IPS-18a (cell line): ENCODE results near the gene TAS1R1.

Experiments
- H3K27ac ChIP-seq: one replicate; pipeline ENCODE4 v1.5.1; 2013; ENCODE audit warnings: low read length
- H3K27me3 ChIP-seq: one replicate; pipeline ENCODE4 v1.6.1; 2013; ENCODE audit warnings: mild to moderate bottlenecking, low read length; ENCODE audit not compliant: control insufficient read depth, insufficient read depth
- H3K36me3 ChIP-seq: one replicate; pipeline ENCODE4 v1.6.1; 2013; ENCODE audit warnings: low read depth, low read length; ENCODE audit not compliant: control insufficient read depth
- H3K4me1 ChIP-seq: one replicate; pipeline ENCODE4 v1.6.1; 2013; ENCODE audit warnings: low read depth, low read length; ENCODE audit not compliant: control insufficient read depth
- H3K4me3 ChIP-seq: one replicate; pipeline ENCODE4 v1.5.1; 2013; ENCODE audit warnings: low read length
- H3K9ac ChIP-seq: one replicate; pipeline ENCODE4 v1.6.1; 2013; ENCODE audit warnings: mild to moderate bottlenecking, low read length, moderate library complexity
- H3K9me3 ChIP-seq: one replicate; pipeline ENCODE4 v1.6.1; 2013; ENCODE audit warnings: low read depth, low read length; ENCODE audit not compliant: control insufficient read depth

The TAS1R1 gene

GRCh38 chr1:6526316-6526715 lies 28.8 kb upstream of the TAS1R1 start:
- no peak overlapping the region for H3K4me3 ChIP-seq
- no peaks in the 10 kb centered on the region for H3K27me3 ChIP-seq
- H3K36me3 ChIP-seq = peaks cover 43% of the 10 kb centered on the region
- H3K27ac ChIP-seq = no peak overlapping the region
- no peaks in the 10 kb centered on the region for H3K9me3 ChIP-seq
- H3K9ac ChIP-seq = no peak overlapping the region
- H3K4me1 ChIP-seq = no peaks in the 10 kb centered on the region

DNA sequence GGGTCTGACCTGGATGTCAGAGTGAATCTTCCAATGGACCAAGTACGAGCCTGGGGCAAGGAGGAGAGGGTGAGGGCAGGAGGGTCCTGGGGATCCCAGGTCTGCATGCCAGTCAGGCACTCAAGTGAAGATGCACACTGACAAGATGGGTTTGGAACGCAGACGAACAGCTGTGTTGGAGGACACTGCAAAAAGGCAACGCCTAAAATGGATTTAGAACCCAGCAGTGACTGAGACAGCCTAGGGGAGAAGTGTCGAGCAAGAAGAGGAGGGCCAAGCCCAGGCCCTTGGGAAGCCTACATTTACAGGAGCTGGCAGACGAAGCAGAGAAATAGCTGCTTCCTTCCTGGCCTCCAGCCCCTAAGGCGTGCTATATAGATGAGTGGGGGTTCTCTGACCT lies 26.6 kb upstream of the TAS1R1 start:
- Histone ChIP-seq H3K27me3 (no peaks in the 10 kb centered on the region), H3K4me3 (no peak overlapping the region), H3K9me3 (no peaks in the 10 kb centered on the region), H3K4me1 (no peaks in the 10 kb centered on the region), H3K9ac (no peak overlapping the region), H3K36me3 (peaks cover 65% of the 10 kb centered on the region), H3K27ac (no peak overlapping the region)

DNA sequence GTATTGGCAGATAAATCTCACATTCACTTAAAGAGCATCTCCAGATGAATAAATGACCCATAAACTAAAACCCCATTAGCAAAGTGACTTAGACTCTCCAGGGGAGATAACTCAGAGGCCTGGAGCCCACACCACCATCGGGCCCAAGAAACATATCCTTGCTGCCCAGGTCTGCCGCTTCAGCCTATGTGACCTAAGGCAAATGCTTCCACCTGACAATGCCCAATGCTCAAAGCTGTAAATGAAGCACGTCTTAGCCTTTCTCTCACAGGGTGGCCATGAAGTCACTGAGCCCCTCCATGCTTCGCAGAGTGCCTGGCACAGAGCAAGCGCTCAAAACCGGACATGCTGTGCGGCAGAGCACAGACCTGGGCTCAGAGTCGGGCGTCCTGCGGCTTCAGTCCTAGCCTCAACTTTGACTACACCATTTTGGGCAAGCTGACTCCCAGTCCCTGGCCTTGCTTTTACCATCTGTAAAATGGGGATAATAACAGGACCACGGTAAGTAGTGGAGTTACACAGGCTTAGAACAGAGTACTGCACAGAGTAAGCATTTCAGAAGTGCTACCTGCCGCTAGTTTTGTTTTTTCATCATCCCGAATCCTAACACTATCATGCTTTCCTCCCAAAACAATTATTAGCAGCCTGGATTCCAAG lies 24.5 kb upstream of the TAS1R1 start:
- H3K4me3 ChIP-seq = no peak overlapping the region
- no peak overlapping the region for H3K9ac ChIP-seq
- no peak overlapping the region for H3K27ac ChIP-seq
- H3K4me1 ChIP-seq = no peaks in the 10 kb centered on the region
- peaks cover 65% of the 10 kb centered on the region for H3K36me3 ChIP-seq
- no peaks in the 10 kb centered on the region for H3K27me3 ChIP-seq
- H3K9me3 ChIP-seq = no peaks in the 10 kb centered on the region

- H3K36me3 ChIP-seq = peaks cover 57% of the 10 kb centered on the region
- no peak overlapping the region for H3K27ac ChIP-seq
- no peak overlapping the region for H3K4me3 ChIP-seq
- H3K27me3 ChIP-seq = no peaks in the 10 kb centered on the region
- no peaks in the 10 kb centered on the region for H3K9me3 ChIP-seq
- H3K4me1 ChIP-seq = no peaks in the 10 kb centered on the region
- no peak overlapping the region for H3K9ac ChIP-seq
Observed at GRCh38 chr1:6531996-6532395, 23.1 kb upstream of the TAS1R1 start.

DNA sequence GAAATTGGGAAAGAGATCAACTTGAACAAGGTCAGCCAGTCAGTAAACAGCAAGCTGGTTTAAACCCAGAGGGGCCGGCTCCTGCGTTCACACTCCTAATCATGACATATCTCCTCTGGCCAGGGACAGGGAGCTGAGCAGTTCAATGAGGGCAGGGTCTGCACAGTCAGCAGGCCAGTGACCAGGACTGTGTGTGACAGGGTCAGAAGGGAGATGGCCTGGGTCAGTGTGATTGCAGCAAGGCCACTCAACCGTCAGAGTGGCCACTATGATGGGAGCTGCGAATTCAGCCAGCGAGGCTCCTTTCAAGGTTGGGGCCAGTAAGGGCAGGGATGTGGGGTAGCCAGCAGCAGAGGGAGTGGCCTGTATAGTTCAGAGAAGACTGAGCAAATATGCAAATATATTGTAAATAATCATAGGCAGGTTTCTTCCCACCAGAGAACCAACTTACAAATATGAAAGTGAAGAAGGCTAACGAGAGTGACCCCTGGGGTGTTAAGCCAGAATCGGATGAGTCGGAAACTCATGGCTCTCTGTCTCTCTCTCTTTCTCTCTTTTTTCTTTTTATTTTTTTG lies 20.8 kb upstream of the TAS1R1 start:
- no peaks in the 10 kb centered on the region for H3K4me1 ChIP-seq
- H3K36me3 ChIP-seq = peaks cover 46% of the 10 kb centered on the region
- H3K9me3 ChIP-seq = no peaks in the 10 kb centered on the region
- no peaks in the 10 kb centered on the region for H3K27me3 ChIP-seq
- no peak overlapping the region for H3K27ac ChIP-seq
- H3K9ac ChIP-seq = no peak overlapping the region
- H3K4me3 ChIP-seq = no peak overlapping the region

DNA sequence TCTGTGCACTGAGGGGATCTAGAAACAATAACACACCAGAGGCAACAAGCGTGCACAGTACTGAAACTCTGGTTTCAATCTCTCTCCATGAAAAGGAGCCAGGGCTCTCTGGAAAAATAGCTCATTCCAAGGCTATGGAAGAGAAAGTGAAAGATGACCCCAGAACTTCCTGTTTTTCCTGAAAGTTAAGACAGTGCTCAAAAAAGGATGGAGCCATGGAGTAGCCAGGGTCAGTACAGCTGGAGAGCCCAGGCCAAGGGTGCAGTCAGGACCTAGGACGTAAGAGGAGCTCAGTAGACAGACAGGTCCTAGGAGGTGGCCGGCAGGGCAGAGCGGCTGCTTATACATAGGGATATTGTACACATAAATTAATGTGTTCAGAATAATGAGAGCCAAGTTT lies 19.9 kb upstream of the TAS1R1 start:
- no peak overlapping the region for H3K27ac ChIP-seq
- no peaks in the 10 kb centered on the region for H3K4me1 ChIP-seq
- peaks cover 46% of the 10 kb centered on the region for H3K36me3 ChIP-seq

DNA sequence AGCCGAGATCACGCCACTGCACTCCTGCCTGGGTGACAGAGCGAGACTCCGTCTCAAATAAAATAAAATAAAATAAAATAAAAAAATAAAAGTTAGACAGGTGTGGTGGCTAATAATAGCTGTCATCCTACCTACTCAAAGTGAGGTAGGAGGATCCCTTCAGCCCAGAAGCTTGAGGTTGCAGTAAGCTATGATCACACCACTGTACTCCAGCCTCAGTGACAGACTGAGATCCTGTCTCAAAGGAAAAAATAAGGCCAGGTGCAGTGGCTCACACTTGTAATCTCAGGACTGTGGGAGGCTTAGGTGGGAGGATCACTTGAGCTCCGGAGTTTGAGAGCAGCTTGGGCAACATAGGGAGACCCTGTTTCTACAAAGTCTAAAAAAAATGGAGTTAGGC lies 18.8 kb upstream of the TAS1R1 start:
- Histone ChIP-seq H3K4me3 (no peak overlapping the region), H3K36me3 (peaks cover 38% of the 10 kb centered on the region), H3K4me1 (no peaks in the 10 kb centered on the region), H3K27ac (no peak overlapping the region), H3K9ac (no peak overlapping the region), H3K27me3 (no peaks in the 10 kb centered on the region), H3K9me3 (no peaks in the 10 kb centered on the region)

More for the DNA sequence above, 19.9 kb upstream of the TAS1R1 start:
- no peak overlapping the region for H3K4me3 ChIP-seq
- H3K27me3 ChIP-seq = no peaks in the 10 kb centered on the region
- H3K9ac ChIP-seq = no peak overlapping the region
- H3K9me3 ChIP-seq = no peaks in the 10 kb centered on the region

- no peak overlapping the region for H3K27ac ChIP-seq
- H3K36me3 ChIP-seq = peaks cover 24% of the 10 kb centered on the region
- H3K4me3 ChIP-seq = no peak overlapping the region
- no peaks in the 10 kb centered on the region for H3K9me3 ChIP-seq
- no peaks in the 10 kb centered on the region for H3K4me1 ChIP-seq
- no peaks in the 10 kb centered on the region for H3K27me3 ChIP-seq
- H3K9ac ChIP-seq = no peak overlapping the region
Observed at GRCh38 chr1:6538956-6539355, 16.2 kb upstream of the TAS1R1 start.

- no peak overlapping the region for H3K4me3 ChIP-seq
- no peaks in the 10 kb centered on the region for H3K27me3 ChIP-seq
- no peak overlapping the region for H3K27ac ChIP-seq
- no peak overlapping the region for H3K9ac ChIP-seq
- H3K4me1 ChIP-seq = no peaks in the 10 kb centered on the region
- H3K9me3 ChIP-seq = no peaks in the 10 kb centered on the region
- H3K36me3 ChIP-seq = peaks cover 60% of the 10 kb centered on the region
Observed at GRCh38 chr1:6544831-6545230, 10.3 kb upstream of the TAS1R1 start.

DNA sequence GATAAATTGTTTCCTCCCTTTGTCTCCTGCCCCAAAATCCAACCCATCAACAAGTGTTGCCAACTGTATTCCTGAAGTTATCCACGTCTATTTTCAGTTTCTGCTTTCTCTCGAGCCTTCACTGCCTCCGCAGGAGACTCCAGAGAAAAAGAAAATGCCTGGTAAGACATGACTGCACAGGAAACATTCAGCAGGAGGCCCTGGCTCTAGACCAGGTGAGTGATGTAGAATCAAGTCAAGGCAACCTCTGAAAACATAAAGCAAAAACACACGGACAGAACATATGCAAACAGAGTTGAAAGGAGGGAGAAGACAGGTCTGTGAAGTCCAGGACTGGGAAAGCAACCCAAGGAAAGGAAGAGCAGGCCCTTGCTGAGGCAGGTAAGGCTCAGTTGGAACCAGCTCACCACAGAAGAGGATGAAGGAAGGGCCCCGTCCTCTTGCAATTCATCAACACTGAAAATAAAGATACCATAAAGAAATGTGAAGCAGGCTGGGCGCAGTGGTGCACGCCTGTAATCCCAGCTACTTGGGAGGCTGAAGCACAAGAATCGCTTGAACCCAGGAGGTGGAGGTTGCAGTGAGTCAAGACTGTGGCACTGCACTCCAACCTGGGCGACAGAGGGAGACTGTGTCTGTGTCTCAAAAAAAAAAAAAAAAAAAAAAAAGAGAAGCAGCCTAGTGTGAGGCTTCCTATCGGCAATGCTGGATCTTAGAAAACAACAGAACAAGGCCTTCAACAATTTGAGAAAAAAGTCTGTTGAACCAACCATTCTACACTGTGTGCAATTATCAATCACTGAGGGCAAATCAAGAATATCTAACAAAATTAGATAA lies 9.6 kb upstream of the TAS1R1 start:
- no peaks in the 10 kb centered on the region for H3K9me3 ChIP-seq
- peaks cover 66% of the 10 kb centered on the region for H3K36me3 ChIP-seq
- H3K9ac ChIP-seq = no peak overlapping the region
- H3K27ac ChIP-seq = no peak overlapping the region
- no peaks in the 10 kb centered on the region for H3K27me3 ChIP-seq
- no peak overlapping the region for H3K4me3 ChIP-seq
- no peaks in the 10 kb centered on the region for H3K4me1 ChIP-seq

DNA sequence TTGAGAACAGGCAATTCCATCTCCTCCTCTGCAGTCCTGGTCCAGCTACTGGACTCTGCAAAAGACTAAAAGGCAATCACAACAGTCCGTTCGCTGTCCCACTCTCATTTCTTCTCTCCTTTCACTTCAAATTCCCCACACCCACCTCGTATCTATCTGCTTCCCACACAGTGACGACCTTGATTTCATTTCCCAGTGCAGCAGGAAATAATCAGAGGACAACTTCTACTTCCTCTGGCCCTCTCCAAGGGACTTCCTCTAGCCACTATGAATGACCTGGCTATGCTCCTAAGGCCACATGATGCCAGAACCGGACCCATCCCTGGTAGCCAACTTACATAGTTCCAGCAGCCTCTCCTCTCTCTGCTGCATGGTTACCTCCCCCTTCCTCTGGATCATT lies 8.8 kb upstream of the TAS1R1 start:
- no peaks in the 10 kb centered on the region for H3K4me1 ChIP-seq
- H3K27ac ChIP-seq = no peak overlapping the region
- no peaks in the 10 kb centered on the region for H3K9me3 ChIP-seq
- peaks cover 66% of the 10 kb centered on the region for H3K36me3 ChIP-seq
- no peak overlapping the region for H3K4me3 ChIP-seq
- no peaks in the 10 kb centered on the region for H3K27me3 ChIP-seq
- no peak overlapping the region for H3K9ac ChIP-seq
